HG02973 (cell line): ENCODE data around the gene FCHSD1.

Source experiments
- ATAC-seq: cut with Tn5 transposase; IDR thresholded peaks from one replicate; pipeline ENCODE4 v1.9.1; 2021; ENCODE audit warnings: moderate library complexity; ENCODE audit not compliant: unreplicated experiment

Gene FCHSD1

GRCh38 chr5:141672841-141673813 is 21.9 kb upstream of the FCHSD1 start:
- ATAC-seq: no peak

- no peak for ATAC-seq
Observed at GRCh38 chr5:141672071-141672840, 21.0 kb upstream of the FCHSD1 start.

- no peak for ATAC-seq
Observed at GRCh38 chr5:141669520-141669919, 18.3 kb upstream of the FCHSD1 start.

DNA sequence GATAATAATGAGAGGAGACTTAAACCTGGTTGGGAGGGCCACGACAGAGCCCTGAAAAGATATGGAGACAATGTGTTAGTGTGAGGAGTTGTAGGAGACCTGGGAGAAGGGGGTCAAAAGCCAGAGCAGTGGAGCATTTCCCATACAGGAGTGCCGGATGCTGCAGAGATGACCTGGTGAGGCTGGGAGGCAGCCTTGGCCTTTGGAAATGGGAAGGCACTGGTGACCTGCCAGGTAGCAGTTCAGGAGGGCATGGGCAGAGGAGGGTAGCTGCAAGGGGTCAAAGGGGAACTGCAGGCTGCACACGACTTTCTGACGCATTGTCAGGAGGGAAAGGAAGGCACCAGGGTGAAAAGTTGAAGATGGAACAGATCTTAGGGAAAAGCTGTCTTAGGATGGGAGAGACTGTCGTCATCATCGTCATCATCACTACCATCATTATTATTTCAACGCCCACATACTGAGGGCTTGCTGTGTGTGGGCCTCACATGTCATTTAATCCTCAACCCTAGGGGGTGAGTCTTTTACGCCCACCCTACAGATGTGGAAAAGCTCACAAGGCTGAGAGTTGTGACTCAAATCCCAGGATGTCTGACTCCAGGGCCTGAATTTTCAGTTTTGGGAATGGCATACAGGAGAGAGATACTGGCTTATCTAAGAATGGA is 17.5 kb upstream of the FCHSD1 start:
- no peak for ATAC-seq

- ATAC-seq: no peak
Observed at GRCh38 chr5:141665995-141666940, 15.1 kb upstream of the FCHSD1 start.

- ATAC-seq: peak; percentile 80
Observed at GRCh38 chr5:141664733-141665461, 13.7 kb upstream of the FCHSD1 start.

- ATAC-seq: no peak
Observed at GRCh38 chr5:141663506-141663905, 12.3 kb upstream of the FCHSD1 start.

GRCh38 chr5:141662028-141662427 is 10.8 kb upstream of the FCHSD1 start:
- no peak for ATAC-seq

DNA sequence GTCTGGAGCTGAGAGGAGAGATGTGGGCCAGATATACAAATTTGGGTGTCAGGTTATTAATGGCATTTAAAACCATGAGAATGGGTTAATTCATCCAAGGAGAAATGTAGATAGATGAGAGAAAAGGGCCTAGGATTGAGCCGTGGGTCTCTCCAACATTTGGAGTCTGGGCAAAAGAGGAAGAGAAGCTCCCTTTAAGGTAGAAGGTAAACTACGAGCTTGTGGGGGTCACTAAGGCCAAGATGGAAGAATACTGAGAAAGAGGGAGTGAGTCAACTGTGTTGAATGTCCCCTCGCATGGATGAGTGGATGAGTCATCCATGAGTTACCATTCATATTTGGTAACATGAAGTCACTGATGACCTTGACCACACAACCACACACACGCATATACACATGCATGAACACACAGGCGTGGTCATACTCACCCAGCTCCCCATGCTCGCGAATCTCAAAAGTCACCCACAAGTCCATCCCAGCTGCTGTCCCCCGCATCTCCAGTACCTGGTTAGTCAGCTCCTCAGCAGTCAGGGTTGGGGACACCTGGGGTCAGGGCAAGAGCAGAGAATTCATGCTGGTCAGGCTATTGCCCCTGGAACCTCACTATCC is 6.8 kb upstream of the FCHSD1 start:
- peak; percentile 56 for ATAC-seq

DNA sequence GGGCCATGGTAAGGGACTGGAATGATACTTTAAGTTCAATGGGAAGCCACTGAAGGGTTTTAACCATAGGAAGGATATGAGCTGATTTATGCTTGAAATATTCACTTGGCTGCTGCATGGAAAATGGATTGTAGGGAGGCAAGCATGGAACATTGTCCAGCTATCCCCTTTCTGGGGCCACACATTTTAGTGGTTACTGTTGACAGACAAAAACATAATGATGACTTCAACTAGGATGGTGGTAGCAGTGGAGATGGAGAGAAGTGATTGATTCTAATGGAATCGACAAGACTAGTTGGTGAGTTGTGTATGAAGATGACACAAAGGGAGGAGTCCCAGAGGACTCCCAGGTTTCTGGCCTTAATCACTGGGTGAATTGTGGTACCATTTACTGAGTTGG is 6.2 kb upstream of the FCHSD1 start:
- ATAC-seq: no peak

DNA sequence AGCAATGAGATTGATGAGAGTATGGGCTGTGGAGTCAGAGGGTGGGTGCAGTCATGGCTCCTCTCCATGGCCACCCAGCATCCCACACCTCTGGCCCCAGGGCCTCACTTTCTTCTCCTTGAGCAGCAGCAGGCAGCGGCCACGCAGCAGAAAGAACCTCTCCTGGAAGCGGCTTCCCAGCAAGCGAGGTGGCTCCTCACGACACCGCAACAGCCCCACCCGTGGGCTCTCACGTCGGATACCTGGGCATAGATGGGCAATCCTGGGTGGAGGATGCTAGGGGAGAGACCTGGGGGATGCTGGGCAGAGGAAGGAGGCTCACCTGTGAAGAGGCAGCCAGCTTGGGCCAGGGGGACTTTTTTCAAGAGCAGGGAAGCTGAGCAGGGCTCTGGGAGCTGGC is 5.2 kb upstream of the FCHSD1 start:
- no peak for ATAC-seq

- no peak for ATAC-seq
Observed at GRCh38 chr5:141655020-141655419, 3.8 kb upstream of the FCHSD1 start.

GRCh38 chr5:141654298-141654697 is 3.1 kb upstream of the FCHSD1 start:
- ATAC-seq: no peak

DNA sequence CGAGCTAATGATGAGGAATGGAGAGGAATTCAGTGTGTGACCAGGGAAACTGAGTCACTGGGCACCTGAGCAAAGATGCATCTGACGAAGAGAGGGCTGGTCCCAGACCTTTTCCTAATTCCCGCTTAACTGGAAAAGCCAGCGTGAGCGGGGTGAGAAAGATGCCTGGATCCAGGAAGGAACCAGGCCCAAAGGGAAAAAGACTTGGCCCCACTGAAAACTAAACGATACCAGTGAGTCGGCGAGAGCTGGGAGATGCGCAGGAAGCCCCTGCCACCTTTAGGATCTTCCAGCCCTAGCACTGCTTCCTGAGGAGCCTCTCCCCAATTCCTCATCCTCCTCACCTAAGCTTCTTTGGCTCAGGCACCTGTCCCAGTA is 499 bp upstream of the FCHSD1 start:
- no peak for ATAC-seq

DNA sequence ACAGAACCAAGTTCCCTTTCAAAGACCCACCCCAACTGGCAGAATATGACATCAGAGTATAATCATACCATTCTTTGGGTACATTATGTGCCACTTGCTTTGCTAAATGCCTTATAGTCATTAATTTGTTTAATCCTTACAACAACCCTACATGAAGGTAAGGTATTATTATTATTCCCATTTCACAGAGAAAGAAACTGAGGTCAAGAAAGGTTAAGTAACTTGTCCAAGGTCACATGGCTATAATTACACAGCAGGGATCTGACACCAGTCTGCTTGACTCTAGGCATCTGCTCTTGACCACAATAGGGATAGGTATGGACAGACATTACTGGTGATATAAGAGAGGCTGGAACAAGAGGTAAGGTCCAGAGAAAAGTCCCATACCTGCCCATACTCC is 1.2 kb downstream of the FCHSD1 start:
- no peak for ATAC-seq

DNA sequence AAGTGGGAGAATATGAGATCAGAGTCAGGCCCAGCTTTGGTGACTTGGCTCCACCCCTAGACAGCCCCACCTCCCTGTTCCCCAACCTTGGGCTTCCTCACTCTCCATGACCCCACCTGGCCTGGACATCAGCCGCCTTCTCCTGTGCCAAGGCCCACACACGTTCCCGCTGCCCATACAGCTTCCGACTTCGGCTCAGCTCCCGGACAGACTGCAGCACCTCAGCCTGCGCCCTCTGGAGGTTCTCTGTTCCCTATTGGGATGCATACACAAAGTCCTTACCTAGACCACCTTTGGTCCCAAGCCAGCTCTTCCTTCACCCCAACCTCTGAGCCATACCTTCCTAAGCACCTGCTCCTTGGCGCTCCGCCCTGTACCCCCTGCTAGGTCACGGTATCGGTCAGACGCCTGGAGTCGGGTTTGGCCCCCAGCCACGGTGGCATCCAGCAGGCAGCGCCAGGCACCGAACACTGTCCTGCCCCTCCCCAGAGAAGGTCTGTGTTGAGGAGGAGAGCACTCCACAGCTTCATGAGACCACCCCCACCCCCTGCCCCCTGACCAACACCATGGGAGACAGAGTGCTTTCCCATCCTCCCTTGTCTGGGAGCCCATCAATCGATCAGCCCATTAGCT is 2.0 kb downstream of the FCHSD1 start:
- no peak for ATAC-seq

- ATAC-seq: no peak
Observed at GRCh38 chr5:141647851-141648250, 3.4 kb downstream of the FCHSD1 start.

DNA sequence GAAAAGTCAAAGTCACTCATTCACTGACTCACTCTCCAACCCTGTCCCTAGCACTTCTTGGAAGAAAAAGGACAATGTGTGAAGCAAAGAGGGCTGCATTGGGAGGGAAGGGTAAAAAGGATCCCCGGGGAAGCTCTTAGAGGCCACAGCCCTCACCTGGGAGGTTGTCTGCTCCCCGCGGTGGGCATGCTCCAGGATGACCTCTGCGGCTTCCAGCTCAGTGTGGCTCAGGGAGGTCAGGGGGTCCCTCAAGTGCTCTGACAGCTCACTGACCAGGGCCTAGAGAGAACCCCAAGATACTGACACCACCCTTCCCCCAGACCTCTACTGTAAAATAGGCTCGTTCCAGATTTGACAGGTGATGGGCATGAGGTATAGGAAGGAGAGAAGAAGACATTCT is 4.0 kb downstream of the FCHSD1 start:
- ATAC-seq: no peak

- no peak for ATAC-seq
Observed at GRCh38 chr5:141646026-141646425, 5.2 kb downstream of the FCHSD1 start.
